Measurements from ENCODE around the gene BIN1.

The BIN1 gene

DNA sequence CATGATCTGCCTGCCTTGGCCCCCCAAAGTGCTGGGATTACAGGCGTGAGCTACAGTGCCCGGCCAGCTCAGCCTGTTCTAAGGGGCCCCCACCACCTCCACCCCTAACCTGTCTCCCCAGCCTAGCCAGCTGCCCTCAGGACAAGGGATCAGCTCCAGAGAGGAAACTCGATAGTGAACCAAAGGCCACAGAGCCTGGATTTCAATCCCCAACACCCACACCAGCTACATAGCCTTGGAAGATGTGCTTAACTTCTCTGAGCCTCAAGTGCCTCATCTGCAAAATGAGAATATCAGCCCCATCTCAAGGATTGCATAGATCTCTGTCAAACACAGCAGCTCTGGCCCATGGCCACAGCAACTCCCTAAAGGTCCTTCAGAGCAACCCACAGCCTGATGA is 32.0 kb downstream of the BIN1 start:
- no peak for DNase-seq

DNA sequence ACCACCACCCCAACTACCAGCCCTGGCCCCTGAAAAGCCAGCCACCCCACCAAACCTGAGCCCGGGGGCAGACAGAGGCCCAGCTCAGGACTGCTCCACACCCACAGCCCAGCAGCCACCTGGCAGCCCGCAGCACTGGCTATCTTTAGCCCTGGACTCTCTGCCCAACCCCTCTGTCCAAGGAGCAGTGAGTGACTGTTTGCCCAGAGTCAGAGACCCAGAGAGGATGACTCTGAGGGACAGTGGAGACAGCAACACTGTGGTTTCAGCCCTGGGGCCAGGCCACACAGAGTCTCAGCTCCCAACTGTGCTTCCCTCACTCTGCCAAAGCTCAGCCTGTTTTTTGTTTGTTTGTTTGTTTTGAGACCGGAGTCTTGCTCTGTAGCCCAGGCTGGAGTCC is 32.6 kb downstream of the BIN1 start:
- no peak for DNase-seq

DNA sequence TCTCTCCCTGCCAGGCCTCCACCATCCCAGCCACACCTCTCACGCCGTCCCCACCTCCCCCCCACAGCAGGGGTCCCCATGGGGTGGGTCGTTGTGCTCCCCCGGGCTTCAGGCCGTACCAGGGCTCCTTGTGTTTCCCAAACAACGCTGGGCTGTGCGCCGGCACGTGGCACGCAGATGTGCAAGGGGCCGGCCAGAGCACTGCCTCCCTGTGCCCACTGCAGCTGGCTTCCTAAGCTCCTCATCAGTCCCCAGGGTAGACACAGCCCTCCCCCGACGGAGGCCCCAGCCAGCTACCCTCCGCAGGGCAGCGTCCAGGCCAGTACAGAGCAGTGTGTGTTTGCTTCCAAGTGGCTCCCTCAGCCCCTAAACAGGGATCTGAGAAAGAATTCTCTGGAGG is 34.0 kb downstream of the BIN1 start:
- DNase-seq = no peak

DNA sequence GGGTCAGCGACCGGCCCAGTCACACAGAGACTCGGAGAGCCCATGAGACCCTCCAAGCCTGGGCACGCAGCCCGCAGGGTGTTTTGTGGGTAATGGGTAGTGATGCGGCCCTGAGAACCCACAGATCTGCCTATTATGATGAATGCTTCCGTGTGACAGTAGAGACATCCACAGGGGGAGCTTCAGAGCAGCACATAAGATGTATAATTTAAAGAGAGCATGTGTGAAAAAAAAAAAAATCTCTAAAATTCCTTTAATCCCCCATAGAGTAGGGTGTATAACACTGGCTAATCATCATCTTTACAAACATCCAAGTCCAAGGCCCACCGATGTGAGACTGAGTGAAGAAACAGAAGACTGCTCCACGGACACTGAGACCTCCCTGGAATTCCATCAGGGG is 34.6 kb downstream of the BIN1 start:
- peak; percentile 29 for DNase-seq

DNA sequence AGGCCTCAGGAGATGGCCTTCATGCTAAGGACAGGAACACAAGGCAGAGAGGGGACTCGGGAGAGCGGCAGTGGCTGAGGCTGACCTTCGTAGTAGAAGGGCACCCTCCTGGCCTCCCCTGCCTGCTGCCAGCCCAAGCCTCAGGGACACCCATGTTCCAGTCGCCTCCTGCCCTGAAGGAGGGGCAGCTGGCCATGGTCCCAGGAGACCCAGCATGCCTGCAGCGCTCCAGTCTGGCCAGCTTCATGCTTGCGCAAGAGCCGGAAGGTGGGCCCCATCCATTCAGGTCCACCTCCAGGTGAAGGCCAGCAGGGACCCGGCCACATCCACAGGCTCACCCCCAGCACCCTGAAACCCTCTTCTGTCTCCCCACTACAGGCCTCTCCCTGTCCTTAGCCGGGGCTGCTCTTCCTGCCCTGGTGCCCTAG is 35.0 kb downstream of the BIN1 start:
- no peak for DNase-seq

DNA sequence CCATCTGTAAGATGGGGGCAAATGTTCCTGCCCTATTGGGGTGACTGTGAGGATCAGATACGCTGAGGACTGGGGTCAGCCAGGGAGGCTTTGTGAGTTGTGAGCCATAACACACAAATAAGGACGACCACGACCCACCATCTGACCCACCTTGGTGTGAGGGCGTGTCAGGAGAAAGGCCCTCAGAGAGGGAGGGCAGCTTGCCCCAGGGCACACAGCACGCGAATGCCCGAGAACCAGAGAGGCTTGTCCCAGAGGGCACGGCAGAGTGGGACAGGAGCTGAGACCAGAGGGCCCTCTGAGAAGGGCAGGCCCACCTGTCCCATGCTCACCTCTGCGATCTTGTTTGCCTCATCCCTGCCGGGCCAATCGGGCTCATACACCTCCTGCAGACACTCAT is 36.7 kb downstream of the BIN1 start:
- DNase-seq = no peak

DNA sequence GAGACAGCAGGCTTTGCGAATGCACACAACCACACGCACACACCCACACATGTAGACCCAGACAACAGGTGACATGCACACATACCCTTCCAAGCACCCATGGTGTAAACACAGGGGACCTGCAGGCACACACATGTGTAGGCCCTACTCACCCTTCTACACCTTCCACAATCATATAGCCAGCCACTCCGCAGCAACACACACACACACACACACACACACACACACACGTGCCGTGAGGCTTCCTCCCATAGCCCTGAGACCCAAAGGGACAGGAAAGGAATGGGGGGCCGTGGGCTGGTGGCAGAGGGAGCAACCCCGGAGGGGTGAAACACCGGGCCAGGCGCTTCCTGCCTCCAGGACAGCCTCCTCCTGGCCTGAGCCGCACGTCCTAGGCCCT is 37.4 kb downstream of the BIN1 start:
- no peak for DNase-seq

DNA sequence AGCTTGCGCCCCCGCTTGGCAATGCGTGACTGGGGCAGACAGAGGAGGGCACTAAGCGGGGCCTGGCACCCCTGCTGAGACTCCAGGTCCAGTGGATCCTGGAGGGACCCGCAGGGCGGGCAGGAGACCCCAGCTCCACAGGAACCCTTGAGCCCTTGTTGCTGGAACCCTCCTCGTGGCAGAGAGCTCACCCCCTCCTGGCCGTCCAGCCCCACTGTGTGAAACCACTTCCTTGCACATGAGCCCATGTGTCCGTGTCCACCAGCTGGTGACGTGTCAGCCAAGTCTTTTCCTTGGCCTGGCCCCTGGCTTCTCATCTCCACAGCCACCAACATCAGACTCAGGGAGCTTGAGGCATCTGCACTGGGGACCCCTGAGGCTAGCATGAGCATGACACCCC is 38.0 kb downstream of the BIN1 start:
- no peak for DNase-seq

DNA sequence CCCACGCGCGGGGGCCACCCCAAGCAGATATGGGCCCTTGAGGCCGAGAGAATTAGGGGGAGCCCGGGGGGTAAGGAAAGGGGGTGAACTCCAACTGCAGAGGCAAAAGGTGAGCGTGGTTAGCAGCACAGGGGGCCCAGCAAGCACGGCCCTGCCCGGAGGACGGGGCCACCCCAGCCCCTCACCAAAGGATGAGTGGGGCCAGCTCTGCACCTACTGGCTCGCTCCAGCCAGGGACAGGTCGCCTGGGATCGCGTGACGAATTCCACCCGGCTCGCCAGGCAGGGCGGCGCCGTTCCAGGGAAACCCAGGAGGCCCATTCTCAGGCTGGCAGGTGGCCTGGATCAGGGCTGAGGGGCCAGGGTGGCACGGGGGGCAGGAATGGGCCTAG is 38.6 kb downstream of the BIN1 start:
- no peak for DNase-seq

DNA sequence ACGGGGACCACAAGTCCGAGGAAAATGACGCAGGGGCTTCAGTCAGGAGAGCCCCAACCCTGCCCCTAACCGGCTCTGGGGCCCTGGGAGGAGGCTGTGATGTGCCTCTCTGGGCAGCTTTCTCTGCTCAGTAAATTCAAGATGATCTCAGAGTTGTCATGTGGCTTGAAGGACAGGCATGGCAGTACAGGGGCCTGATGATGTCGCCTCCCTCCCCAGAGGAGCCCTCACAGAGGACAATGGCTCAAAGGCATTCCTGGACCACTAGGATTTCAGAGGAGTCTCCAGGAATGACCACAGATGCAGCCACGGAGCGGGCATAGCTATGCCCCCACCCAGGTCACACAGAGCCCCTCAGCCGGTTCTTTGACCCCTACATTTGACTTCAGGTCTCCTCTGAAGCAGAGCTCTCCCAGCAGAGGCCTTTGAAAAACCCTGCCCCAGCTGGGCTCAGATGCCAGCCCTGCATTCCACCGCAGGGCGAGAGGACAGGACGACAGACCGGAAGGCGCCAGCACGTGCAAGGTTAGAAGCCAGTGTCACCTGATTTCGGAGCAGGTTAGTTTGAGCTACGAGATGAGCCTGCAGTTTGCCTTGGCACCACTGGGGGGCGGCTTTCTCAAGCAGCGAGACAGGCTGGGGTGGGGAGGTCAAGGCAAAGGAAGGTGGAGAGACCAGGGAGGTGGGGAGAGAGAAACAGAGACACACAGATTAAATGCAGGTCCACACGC is 39.2 kb downstream of the BIN1 start:
- peak; percentile 58 for DNase-seq

DNA sequence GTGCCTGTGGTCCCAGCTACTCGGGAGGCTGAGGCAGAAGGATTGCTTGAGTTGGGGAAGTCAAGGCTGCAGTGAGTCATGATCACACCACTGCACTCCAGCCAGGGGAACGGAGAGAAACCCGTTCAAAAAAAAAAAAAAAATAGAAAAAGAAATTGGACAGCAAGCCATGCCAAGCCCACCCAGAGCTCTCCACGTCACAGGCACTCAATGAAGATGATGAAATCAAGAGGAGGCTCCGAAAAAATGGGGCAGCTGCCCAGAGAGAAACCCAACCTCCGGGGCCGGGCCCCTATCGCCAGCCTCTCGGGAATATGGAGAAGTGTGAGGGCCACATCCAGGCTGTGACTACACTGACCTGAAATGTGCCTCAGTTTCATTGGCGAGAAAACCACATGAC is 40.0 kb downstream of the BIN1 start:
- DNase-seq = peak; percentile 64

DNA sequence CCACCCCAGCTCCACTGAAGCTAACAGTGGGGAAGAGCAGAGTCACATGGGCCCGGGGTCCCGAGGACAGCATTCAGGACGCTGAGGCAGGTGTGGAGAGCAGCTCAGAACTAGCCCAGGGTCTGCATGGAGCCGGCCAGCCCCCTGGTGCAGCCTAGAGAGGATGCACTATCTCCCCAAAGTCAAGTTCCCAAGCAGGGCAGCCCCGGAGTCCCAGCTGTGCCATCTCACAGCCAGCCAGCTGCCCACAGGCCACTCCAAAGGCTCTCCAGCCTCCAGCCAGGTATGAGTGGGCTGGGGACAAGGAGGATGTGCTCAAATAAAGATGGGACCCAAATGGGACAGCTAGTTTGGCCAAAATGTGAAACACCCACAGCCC is 41.0 kb downstream of the BIN1 start:
- DNase-seq = no peak

DNA sequence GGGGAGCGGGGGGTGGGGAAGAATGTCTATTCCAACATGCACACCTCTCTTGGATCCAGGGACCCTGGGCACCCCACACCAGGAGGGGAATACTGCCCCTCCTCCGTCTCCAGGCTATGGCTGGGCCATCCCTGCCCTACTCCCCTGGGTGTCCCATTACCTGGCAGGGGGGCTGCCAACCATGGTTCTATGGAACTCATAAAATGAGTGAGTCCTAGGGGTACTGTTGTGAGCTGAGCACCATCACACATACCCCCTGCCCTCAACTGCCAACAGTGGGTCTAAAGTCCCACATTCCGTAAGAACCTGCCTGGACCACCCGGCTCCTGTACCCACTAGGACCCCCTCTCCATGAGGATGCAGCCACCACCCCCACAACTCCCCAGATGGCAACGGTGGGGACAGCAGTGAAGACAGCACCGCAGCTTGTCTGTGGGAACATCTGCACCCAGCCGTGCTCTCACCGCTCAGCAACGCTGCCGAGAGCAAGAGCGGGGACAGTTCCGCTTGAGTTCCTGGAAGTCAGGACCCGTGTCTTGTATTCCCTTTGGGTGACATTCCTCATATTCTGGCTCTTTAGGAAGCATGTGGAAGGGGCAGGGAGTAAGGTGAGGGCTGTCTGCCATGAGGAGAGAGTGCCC is 41.5 kb downstream of the BIN1 start:
- no peak for DNase-seq

DNA sequence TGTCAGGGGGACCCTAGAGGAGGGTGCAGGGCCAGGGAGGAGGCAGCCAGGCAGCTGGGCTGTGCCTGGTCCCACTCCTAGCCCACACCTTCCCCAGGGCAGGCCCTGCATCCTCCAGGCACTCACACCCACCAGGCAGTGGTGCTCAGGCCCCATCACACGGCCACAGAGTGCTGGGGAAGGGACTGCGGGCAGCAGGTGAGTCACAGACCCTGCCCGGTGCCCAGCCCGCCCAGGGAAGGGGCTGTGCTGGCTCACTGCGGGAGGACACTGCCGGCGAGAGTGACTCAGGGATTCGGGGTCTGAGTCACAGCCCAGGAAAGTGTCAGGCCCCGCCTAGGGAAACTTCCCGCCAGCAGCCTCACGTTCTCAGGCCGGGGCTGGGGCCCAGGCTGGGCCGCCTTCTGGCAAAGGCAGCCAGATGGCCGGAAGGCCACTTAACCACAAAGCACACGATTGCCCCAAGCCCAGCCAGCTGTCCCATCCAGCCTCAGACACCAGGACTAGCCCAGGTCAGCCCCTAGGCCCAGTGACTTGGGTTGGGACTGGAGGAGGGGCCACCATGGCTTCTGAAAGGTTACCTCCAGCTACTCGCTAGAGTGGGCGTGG is 42.2 kb downstream of the BIN1 start:
- DNase-seq = peak; percentile 98

DNA sequence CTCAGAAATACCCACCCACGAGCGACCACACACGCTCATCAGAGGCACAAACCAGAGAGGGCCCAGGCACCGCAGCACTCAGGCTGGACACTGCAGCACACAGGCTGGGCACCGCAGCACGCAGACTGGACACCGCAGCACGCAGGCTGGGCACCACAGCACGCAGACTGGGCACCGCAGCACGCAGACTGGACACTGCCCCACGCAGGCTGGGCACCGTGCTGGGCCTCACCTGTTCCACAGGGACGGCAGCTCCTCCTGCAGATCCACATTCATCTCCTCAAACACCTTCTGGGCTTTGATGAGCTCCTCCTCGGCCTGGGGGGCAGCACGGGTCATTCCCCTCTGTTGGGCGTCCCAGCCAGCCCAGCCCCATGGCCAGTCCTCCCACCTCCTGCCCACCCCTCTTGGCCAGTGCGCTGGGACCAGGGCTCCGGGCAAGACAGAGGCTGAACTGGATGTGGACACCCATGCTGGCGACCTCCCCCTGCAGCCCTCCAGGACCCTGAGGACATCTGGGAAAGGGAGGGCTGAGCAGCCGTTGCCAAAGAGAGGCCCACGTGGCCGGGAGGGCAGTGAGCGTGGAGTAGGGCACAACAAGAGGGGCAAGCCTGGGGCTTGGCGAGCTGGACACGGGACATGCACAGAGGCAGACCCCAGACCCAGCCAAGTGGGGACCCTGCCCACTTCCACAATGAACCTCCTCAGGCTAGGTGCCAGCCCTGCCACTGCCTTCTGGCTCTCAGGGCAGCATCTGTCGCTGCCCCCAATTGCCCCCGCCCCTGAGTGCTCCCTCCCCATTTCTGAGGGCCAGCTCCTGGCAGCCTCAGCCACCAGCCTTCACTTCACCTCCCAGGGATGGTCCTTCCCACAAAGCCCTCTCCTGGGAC is 43.0 kb downstream of the BIN1 start:
- no peak for DNase-seq

DNA sequence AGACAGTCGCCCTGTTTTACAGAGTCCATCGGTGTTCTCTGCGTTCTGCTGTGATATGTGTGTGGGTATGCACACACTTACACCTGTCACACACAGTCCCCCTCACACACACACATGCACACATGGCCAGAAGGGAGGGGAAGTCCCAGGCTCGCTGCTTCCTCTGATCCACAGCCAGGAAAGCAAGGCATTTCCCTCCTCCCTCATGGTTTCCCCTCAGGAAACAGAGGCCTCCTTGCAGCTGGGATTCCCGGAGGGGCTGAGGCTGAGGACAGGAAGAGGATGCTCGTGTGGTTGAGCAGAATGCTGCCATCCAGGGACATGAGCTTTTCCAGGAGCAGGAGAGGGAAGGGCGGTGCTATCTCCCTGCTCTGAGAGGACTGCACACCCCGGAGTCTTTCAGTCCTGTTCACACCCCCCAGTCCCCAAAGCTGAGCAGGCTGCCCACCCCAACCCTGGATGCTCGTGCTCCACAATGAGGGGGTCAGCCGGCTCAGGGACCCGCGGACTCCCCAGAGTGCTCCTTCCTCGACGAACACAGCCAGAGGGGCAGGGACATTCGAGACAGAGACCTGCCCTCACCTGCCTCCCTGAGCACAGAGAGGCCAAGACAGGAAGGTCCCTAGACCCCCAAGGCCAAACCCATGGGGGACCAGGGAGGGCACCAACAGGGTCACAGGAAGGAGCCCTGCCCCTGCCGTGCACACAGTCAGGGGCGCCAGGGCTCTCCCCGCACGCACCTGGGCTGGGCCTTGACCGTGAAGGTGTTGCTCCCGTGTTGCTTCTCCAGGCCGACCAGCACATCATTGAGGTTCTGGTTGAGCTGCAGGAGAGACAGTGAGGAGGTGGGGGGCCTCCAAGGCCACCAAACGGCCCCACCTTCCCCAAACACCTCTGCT is 45.3 kb downstream of the BIN1 start:
- DNase-seq = peak; percentile 65

DNA sequence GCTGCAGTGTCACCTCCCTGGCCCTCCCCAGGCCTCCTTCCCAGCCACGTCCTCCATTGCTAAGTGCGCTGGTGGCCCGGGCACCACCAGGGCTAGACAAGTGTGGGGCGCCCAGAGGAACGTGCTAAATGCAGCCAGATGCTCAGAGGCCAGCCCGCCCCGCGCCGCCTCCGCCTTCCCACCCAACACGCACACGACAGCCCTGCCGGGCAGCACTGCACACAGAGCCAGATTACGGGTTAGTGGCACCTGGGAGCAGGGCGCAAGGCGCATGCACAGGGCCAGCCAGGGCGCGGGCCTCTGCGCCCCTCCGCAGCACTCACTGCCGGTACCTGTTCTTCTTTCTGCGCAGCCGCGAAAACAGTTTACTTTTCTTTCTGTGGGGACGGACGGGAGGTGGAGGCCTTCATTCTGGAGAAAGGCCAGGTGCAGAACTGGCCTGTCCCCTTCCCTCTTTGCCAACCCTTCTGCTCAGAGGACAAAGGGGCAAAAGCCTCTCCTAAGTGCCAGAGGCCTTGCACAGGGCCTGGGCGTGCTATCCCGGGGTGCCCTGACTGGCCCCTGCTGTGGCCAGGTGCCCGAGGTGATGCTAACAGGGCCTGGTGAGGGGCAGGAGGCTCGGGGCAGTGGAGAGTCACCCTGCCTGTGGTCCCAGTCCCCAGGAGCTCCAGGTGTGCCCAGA is 46.5 kb downstream of the BIN1 start:
- DNase-seq = no peak

DNA sequence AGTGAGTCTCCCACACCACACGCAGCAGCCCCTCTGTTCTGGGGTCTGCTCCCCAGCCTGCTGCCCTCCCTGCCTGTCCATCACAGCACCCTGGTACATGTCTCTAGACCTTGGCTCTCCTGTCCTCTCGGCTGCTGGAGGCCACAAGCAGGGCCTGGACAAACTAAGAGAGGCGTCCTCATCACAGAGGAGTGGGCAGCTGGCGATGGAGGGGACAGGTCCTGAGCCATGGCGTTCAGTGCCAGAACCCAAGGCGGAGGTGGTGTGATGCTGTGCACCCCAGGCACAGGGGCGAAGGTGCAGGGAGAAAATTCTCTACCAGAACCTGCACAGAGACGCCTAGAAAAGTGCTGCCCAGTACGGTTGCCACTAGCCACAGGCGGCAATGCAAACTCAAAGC is 47.4 kb downstream of the BIN1 start:
- DNase-seq = no peak

DNA sequence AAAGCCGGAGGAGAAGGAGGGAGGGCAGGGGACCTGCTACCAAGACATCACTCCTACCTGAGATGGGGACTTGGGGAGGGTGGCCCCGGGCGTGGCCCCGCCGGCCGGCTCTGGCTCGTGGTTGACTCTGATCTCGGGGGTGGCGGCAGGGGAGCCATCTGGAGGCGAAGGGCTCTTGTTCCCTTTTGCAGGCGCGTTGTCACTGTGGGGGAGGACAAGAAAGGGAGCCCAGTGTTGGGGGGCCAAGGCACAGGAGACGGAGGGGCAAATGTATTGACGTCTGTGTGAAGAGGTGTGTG is 48.1 kb downstream of the BIN1 start:
- no peak for DNase-seq

DNA sequence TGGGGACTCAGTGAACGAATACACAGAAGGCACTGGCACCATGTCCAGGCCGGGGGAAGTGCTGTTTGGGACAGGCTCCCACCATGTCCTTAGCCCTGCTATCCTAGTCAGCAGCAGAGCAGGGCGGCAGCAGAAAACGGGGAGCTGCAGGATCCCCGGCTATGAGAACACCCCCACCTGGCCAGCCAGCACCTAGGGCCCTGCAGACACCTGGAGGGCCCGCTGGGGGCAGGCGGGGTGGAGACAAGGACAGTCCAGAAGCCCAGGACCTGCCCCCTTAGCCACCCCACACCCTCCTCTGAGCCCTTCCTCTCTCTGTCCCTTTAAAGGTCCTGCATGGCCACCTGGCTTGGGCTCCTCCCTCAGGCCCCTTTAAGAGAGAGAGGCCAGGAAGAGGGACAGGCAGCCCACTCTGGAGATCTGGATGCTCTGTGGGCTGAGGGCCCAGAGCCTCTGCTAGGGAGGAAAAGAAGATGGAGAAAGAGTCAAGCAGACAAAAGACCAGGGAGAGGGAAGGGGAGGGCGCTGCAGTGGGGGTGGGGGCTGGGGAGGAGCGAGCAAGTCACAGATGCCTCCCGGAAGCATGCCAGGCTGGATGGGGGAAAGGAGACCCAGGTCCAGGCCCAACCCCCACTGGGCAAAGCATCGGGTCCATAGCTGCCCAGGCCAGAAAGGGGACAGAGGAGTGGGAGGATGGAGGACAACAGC is 48.6 kb downstream of the BIN1 start:
- no peak for DNase-seq
